HG02973 (cell line): ENCODE measurements around the gene RNF144A.

ENCODE experiments used
- ATAC-seq: cut with Tn5 transposase; IDR thresholded peaks from one replicate; pipeline ENCODE4 v1.9.1; 2021; ENCODE audit warnings: moderate library complexity; ENCODE audit not compliant: unreplicated experiment

The RNF144A gene

DNA sequence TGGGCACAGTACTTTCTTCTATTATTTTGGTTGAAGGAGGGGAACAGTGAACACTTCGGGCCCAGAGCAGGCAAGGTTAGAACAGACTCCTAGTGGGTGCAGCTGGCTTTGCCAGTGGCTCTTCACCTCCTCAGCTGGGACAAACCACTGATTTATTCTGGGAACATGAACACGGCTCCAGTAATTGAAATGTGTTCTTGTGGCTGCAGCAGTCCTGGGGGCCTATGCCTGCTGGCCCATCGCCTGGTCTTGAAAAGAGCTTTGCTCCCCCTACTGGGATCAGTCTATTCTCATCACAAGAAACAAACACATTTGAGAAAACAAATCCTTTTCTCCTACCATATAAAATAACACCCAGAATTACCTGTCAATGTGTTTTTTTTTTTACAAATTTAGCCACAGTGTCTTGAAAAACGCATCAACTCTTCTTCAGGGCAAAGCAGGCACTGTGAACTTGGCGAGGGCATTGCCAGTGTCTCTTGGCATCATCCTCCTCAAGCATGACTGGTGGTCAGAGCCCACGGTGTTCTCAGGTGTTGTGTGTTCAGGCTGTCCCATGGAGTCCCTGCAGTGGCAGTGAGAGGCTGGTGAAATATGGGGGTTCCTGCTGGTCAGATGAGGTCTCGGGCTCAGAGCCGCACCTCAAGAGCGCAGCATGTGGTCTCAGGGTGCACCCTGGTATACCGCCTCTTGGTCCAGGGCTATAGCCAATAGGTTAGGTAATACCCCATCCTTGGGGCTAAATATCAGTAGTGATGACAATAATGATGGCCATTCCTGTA, 51.3 kb downstream of the RNF144A start:
- ATAC-seq = no peak

DNA sequence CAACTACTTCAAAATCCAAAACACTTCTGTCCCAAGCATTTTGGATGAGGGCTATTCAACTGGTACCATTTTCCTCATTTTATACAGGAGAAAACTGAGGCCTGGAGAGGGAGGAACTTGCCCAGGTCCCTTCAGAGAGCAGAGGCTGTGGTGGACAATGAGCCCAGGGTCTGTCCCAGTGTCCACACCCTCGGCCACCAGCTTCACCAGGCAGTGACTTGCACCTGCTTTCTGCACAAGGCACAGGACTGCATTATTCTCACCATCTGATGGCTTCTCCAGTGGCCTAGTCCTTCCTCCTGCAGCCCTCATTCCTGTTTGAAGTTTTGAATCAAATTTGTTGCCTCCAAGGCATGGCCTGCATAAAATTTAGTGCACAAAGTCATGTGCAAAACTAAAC, 53.3 kb downstream of the RNF144A start:
- ATAC-seq = no peak

DNA sequence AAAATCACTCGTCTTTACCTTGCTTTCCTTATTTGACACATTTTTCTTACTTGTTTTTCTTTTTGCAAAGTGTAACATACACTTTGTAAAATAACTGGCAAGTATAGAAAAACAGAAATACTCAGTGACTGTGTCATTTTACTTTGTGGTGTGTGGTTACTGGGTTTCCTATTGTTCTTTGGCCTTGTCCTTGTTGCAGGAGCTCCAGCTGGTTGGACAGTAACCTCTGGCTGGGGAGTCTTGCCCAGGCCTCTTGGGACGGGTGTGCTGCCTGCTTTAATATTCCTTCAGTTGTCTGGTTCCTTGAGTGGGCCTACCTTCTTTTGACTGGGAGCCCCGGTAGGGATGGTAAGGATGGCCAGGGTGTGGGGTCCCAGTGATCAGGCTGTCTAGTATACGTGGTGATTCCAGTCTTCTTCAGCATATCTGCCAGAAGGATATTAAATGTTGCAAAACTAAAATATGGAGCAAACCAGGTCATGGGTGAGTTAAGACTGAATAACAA, 53.8 kb downstream of the RNF144A start:
- ATAC-seq = no peak

GRCh38 chr2:6971502-6971901, 54.3 kb downstream of the RNF144A start:
- ATAC-seq = no peak

- ATAC-seq = no peak
Measured at GRCh38 chr2:6972067-6972710, 55.0 kb downstream of the RNF144A start.

GRCh38 chr2:6973895-6974545, 56.8 kb downstream of the RNF144A start:
- ATAC-seq = no peak

DNA sequence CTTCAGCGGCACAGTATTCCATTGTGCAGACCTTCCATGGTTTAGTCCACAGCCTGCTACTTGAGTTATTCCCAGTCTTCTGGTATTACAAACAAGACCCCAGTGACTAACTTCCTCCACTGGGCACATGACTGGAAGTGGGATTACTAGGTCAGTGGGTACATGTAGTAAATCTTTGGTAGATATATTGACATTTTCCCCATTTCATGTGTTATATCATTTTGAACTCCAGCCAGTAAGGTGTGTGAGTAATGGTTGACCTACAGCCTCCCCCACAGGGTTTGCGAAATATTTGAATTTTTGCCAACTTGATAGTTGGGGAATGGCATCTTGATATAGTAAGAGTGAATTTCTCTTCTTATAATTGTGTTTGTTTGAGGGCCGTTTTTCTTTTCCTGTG, 58.8 kb downstream of the RNF144A start:
- no peak for ATAC-seq

GRCh38 chr2:6977113-6977741, 60.0 kb downstream of the RNF144A start:
- no peak for ATAC-seq

DNA sequence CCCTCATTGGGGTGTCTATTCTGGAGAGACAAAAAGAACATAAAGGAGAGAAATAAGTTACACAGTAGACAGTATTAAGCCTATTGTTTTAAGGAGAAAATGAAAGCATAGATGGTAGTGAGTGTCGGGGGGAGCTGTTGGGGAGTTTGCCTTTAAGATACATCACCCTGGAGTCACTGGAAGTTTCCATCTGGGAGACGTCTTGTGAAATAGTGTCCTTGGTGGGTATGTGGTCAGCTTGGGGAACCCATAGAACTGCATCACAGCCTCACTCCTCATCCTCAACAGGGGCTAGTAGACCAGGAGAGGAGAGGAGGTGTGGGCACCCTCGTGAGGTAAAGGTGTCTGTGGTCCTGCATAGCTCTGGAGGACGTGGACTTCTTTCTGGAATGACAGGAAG, 60.6 kb downstream of the RNF144A start:
- no peak for ATAC-seq

- ATAC-seq = no peak
Measured at GRCh38 chr2:6978991-6979390, 61.8 kb downstream of the RNF144A start.

- no peak for ATAC-seq
Measured at GRCh38 chr2:6982449-6982848, 65.2 kb downstream of the RNF144A start.

DNA sequence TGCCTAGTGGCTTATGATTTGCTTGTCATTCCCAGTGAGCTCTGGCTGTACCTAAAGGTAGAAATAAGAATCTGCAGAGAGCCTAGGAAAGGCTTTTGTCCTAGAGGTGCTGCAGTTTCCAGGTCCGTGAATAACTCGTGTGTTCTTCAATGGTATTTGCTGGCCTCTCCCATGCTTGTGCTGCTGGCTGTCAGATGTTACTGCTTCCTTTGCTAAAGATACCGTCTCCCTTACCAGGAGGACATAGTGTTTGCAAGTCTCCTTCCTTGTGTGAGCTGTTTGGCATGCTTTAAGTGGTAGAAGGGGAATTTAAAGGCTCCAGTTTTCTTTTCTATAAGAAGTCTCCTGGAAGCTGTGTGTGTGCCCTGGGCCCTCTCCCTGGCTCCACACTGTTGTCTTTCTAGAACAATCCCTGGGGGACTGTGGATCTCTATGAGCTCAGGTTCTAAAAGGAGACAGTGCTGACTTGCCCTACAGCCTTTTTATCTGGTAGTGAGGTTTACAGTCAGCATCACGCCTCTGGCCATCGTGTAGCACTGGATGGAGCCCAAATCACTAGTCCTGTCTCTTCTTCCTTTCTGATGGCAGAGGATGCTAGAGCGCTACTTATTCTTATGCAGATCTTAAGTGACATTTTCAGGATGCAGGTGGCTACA, 65.8 kb downstream of the RNF144A start:
- ATAC-seq = no peak

DNA sequence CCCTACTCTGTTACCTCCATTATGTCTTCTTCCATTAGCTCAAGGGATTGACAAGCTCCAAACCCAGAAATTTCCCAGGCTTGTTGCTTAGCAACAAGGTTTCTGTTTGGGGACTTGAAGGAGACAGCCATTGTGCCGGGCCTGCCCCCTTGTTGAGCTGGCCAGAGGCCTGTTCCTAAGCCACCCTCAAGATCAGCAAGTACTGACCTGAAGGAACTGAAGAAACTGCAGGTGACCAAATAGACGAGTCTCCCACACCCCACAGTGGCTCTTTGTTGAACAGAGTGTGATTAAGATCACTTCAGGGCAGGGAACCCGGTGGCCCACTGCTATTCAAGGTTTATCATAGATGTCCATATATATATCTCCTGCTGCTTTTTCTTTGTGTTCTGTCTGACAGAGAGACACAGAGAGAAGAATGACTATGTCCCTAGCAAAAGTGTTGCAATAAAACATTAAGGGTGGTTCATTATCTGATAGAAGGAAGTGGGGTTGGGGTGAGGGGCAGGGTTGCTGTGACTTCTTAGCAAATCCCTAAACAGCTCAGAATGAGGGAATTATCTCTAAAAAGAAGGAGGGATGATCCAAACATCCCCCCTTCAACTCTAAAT, 69.2 kb downstream of the RNF144A start:
- ATAC-seq = no peak

DNA sequence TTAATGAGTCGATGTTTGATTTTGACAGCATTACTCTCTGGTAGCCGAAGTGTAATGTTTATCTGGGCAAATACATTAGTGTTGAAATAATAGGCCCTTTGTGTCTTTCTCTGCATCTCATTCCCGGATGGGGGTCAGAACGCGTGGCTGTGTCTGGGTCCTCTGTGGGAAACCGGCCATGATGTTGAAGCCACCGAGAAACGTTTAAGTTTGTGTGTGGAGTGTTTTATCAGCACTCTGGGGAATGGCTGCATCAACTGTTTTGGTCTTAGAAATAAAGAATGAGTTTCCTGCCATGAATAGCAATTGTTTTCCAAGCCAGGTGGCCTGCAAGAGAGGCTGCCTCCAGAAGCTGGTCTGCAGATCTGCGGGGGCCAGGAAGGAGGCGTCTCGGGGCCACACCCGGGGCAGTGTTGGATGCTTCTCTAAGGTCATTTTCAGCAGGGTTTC, 69.7 kb downstream of the RNF144A start:
- no peak for ATAC-seq

DNA sequence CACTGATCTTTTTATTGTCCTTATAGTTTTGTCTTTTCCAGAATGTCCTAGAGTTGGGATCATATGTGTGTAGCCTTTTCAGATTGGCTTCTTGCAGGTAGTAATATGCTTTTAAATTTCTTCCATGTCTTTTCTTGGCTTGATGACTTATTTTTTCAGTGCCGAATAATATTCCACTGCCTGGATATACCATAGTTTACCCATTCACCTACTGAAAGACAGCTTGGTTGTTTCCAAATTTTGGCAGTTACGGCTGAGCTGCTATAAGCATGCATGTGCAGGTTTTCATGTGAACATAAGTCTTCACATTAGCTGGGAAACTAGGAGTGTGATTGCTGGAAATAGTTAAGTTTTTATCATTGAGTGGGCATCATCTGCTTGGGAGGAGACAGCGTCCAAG, 73.7 kb downstream of the RNF144A start:
- ATAC-seq = no peak

DNA sequence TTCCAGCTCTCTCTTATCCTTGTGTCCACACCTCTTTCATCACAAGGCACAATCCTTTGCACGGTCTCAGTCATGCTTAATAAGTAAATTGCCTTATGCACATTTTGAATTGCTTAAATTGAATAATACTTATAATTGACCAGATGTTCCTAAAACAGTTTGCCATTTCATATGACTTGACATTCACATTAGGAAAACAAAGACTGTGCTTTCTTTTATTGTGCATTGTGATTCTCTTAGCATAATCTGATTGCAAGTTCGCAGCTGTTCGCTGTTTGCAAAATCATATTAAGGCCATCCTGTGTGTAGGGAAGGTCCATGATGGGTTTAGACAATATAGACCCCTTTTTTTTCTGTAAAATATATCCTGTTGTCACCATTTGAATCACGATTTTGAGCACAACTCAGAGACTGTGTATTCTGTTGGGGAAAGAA, 75.6 kb downstream of the RNF144A start:
- no peak for ATAC-seq

DNA sequence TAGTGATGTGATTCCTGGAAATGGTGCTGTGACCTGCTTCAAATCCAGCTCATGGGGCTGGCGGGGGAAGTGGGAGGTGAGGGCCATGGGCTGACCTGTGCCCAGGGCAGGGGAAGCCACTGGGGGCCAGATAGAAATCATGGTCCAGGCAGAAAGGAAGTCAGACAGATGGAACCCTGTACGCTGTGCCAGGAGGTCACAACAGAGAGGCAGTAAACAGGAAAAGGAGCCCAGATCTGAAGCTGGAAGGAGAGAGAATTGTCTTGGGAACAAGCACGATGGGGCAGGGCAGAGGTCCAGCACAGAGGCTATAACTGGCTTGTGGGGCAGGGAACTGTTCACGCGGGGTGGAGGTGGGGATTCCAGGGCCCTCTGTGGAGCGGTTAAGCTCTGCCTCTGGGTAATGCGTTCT, 76.0 kb downstream of the RNF144A start:
- no peak for ATAC-seq

- ATAC-seq = no peak
Measured at GRCh38 chr2:6993936-6994335, 76.7 kb downstream of the RNF144A start.

GRCh38 chr2:6994536-6995128, 77.4 kb downstream of the RNF144A start:
- ATAC-seq = no peak
